ENCODE data around the gene NCOA6. TPM values are rescaled to one million over a fixed set of nuclear protein-coding genes. Genes with fewer than 3 reads are reported as not detected.

Gene NCOA6
- total RNA-seq, 1 donor from 2014 or later = 3.3 TPM

Other genes starting within 250 kb of the NCOA6 start
- gene PIGU, start 148.6 kb downstream of the NCOA6 start, total RNA-seq = 3.9 and 5.9 TPM in 2 replicates
- gene TP53INP2, start 121.3 kb downstream of the NCOA6 start, total RNA-seq = 3.3 and 6.7 TPM in 2 replicates
- gene GGT7, start 47.2 kb upstream of the NCOA6 start, total RNA-seq = 1.5 and 3.4 TPM in 2 replicates
- gene ACSS2, start 51.0 kb upstream of the NCOA6 start, total RNA-seq = 51.3 and 57.6 TPM in 2 replicates
- gene GSS, start 130.2 kb upstream of the NCOA6 start, total RNA-seq = 63.9 and 71.9 TPM in 2 replicates
- under 0.01 TPM in 1 of 2 replicates, not detected in the other for gene MYH7B, start 130.2 kb upstream of the NCOA6 start, total RNA-seq

All from dermis microvascular lymphatic vessel endothelial cell (primary cell).